B cell (primary cell): ENCODE data around the gene ZNF503. TPM values are rescaled to one million over a fixed set of nuclear protein-coding genes. Genes with fewer than 3 reads are reported as not detected.

Experiments used
- ATAC-seq: fragments of 200-7000 bp; cut with Tn5 transposase; one replicate; pipeline ENCODE4 v1.10.0; 2021; ENCODE audit warnings: low read depth, mild to moderate bottlenecking, moderate number of reproducible peaks, moderate library complexity
- CTCF ChIA-PET: fragments of 350-600 bp; sonication (Branson Sonifier 250); formaldehyde crosslinking; loops from one replicate; lab custom pipeline; 2021; ENCODE audit warnings: antibody characterized with exemption, inconsistent platforms; lab: Charles Lee
- POLR2A ChIA-PET: fragments of 350-600 bp; sonication (Branson Sonifier 250); formaldehyde crosslinking; loops from one replicate; lab custom pipeline; 2021; ENCODE audit warnings: antibody characterized with exemption; lab: Charles Lee
- DNase-seq: peaks from one replicate; pipeline ENCODE4 v3.0.0; 2013
- H2AFZ ChIP-seq: 2 replicates; pipeline ENCODE4 v1.6.1; 2012; ENCODE audit warnings: mild to moderate bottlenecking, low read depth, low read length; ENCODE audit not compliant: insufficient read depth, poor library complexity, severe bottlenecking
- H3K27ac ChIP-seq, 2 donors: 1 replicate in 1 of 2; 2 replicates in 1 of 2; pipeline ENCODE4 v1.5.1; 2012 to 2013; ENCODE audit warnings: low read length in 2 of 2, mild to moderate bottlenecking in 2 of 2, moderate library complexity in 1 of 2
- H3K27me3 ChIP-seq, 4 experiments: fragments of 200-600 bp in 1 of 4; sonication (generic) in 1 of 4; replicated peaks in 1 of 4; 1 replicate in 2 of 4; 2 replicates in 2 of 4; pipeline versions ENCODE4 v1.6.1 to v1.7.0; 2013 to 2016; ENCODE audit warnings: low read length in 3 of 4, mild to moderate bottlenecking in 2 of 4, mixed read lengths in 1 of 4, moderate library complexity in 1 of 4; ENCODE audit not compliant: insufficient read depth in 4 of 4, control insufficient read depth in 3 of 4; ENCODE audit errors: control extremely low read depth in 1 of 4
- H3K36me3 ChIP-seq, 2 experiments: replicated peaks in 1 of 2; 1 replicate in 1 of 2; 2 replicates in 1 of 2; pipeline versions ENCODE4 v1.6.1 to v1.7.1; 2013; ENCODE audit warnings: low read length in 1 of 2; ENCODE audit not compliant: insufficient read depth in 2 of 2, control insufficient read depth in 1 of 2; ENCODE audit errors: control extremely low read depth in 1 of 2, extremely low read depth in 1 of 2
- H3K4me1 ChIP-seq, 2 donors: fragments of 200-600 bp in 1 of 2; sonication (generic) in 1 of 2; 1 replicate in 1 of 2; 2 replicates in 1 of 2; pipeline versions ENCODE4 v1.5.1 to v1.6.1; 2013 to 2017; ENCODE audit warnings: low read length in 2 of 2; ENCODE audit not compliant: control insufficient read depth in 2 of 2, insufficient read depth in 2 of 2
- H3K4me2 ChIP-seq: replicated peaks from 2 replicates; pipeline ENCODE3; 2012; ENCODE audit warnings: mild to moderate bottlenecking, low read depth, low read length; ENCODE audit not compliant: poor library complexity, severe bottlenecking
- H3K4me3 ChIP-seq, 5 experiments: fragments of 200-600 bp in 1 of 5; sonication (generic) in 1 of 5; 1 replicate in 3 of 5; 2 replicates in 2 of 5; pipeline versions ENCODE4 v1.5.1 to v1.7.0; 2011 to 2016; ENCODE audit warnings: low read length in 4 of 5, mild to moderate bottlenecking in 4 of 5, low read depth in 2 of 5, control low read depth in 1 of 5, moderate library complexity in 1 of 5; ENCODE audit not compliant: insufficient read depth in 1 of 5; ENCODE audit errors: control extremely low read depth in 1 of 5, extremely low read depth in 1 of 5
- H3K79me2 ChIP-seq: fragments of 200-600 bp; sonication (generic); one replicate; pipeline ENCODE4 v1.6.0; 2016; ENCODE audit warnings: low read length; ENCODE audit not compliant: control insufficient read depth, insufficient read depth
- H3K9ac ChIP-seq: fragments of 200-600 bp; sonication (generic); 2 replicates; pipeline ENCODE4 v1.6.1; 2017; ENCODE audit warnings: mild to moderate bottlenecking, low read length, moderate library complexity
- H3K9me3 ChIP-seq, 3 donors: one replicate each; pipeline versions ENCODE4 v1.6.1 to v1.7.1; 2013; ENCODE audit warnings: low read length in 2 of 3; ENCODE audit not compliant: control insufficient read depth in 2 of 3, insufficient read depth in 1 of 3; ENCODE audit errors: control extremely low read depth in 1 of 3
- H4K20me1 ChIP-seq: 2 replicates; pipeline ENCODE4 v1.6.0; 2012; ENCODE audit warnings: mild to moderate bottlenecking, low read length; ENCODE audit not compliant: insufficient read depth, control insufficient read depth, poor library complexity, severe bottlenecking
- H3K27ac Mint-ChIP-seq: one replicate; pipeline ENCODE4 v1.8.0; 2021; ENCODE audit warnings: mixed read lengths
- H3K27me3 Mint-ChIP-seq: one replicate; pipeline ENCODE4 v1.8.0; 2021; ENCODE audit warnings: mixed read lengths
- H3K4me1 Mint-ChIP-seq: one replicate; pipeline ENCODE4 v1.8.0; 2021; ENCODE audit warnings: mixed read lengths
- H3K4me3 Mint-ChIP-seq: one replicate; pipeline ENCODE4 v1.8.0; 2021; ENCODE audit warnings: mixed read lengths
- H3K9me3 Mint-ChIP-seq: one replicate; pipeline ENCODE4 v1.8.0; 2022; ENCODE audit warnings: mixed read lengths; ENCODE audit not compliant: insufficient read depth
- EZH2 ChIP-seq: IDR thresholded peaks from 2 replicates; pipeline ENCODE4 v1.6.1; 2012; ENCODE audit warnings: borderline replicate concordance, low read depth, mild to moderate bottlenecking, moderate library complexity, low read length; ENCODE audit not compliant: insufficient read depth, poor library complexity, severe bottlenecking
- WGBS: methylation state at CpG from one replicate; pipeline ENCODE4 v1.1.5; 2013; ENCODE audit warnings: missing lambda C conversion rate; ENCODE audit not compliant: insufficient coverage; 5-methylcytosine and 5-hydroxymethylcytosine counted together
- intact Hi-C: fragments of 100-400 bp; cut with micrococcal nuclease; formaldehyde crosslinking; loops from one replicate; pipeline ENCODE4 v1.10.0; 2022
- polyA plus RNA-seq: library from polyadenylated mRNA; depleted of rRNA; stranded (reverse); fragments of >200 nt; gene quantifications from 2 replicates; pipeline ENCODE4 v1.2.3, GENCODE V29; 2012
- total RNA-seq, 2 donors: library from RNA; stranded (reverse); fragments of 120-200 nt in 1 of 2; gene quantifications; 1 replicate in 1 of 2; 2 replicates in 1 of 2; pipeline versions ENCODE4 v1.2.3 to v1.2.4, GENCODE V29; 2013 to 2022
- TF ChIP-seq, protein P1 (sequence below): fragments of 200-600 bp; IDR thresholded peaks from one replicate; pipeline ENCODE4 v1.8.0; 2022; ENCODE audit warnings: antibody characterized with exemption, mild to moderate bottlenecking

ZNF503 gene
- total and polyA plus RNA-seq, 2 donors (not counting 1 experiment from before 2014, with no cell fraction given): 0.04 TPM; not detected in 1

- H3K36me3 ChIP-seq: no peaks in the 10 kb centered on the region
- WGBS: 75% methylated on average over 6 of the region's 6 CpGs
- no peaks in the 10 kb centered on the region for H3K4me1 ChIP-seq
- DNase-seq (no peak), ATAC-seq (no peak)
- H3K27me3 ChIP-seq: peaks cover 0 to 2% (median 0%) of the 10 kb centered on the region in 4 experiments
- no peak overlapping the region for H3K27ac Mint-ChIP-seq
- no peak overlapping the region for H3K27ac ChIP-seq
- H3K79me2 ChIP-seq: no peaks in the 10 kb centered on the region
- H4K20me1 ChIP-seq: no peaks in the 10 kb centered on the region
- intact Hi-C loops: no loop called here
- POLR2A ChIA-PET: no interaction called here
- no peak overlapping the region for H2AFZ ChIP-seq
- H3K4me1 Mint-ChIP-seq: no peaks in the 10 kb centered on the region
- H3K4me3 ChIP-seq: no peak overlapping the region
- H3K4me2 ChIP-seq: no peak overlapping the region
- H3K4me3 Mint-ChIP-seq: no peak overlapping the region
- peaks cover 0 to 11% (median 3%) of the 10 kb centered on the region in 3 donors for H3K9me3 ChIP-seq
- no peak overlapping the region for H3K9ac ChIP-seq
- H3K9me3 Mint-ChIP-seq: peaks cover 2% of the 10 kb centered on the region
- TF ChIP-seq, protein P1, sequence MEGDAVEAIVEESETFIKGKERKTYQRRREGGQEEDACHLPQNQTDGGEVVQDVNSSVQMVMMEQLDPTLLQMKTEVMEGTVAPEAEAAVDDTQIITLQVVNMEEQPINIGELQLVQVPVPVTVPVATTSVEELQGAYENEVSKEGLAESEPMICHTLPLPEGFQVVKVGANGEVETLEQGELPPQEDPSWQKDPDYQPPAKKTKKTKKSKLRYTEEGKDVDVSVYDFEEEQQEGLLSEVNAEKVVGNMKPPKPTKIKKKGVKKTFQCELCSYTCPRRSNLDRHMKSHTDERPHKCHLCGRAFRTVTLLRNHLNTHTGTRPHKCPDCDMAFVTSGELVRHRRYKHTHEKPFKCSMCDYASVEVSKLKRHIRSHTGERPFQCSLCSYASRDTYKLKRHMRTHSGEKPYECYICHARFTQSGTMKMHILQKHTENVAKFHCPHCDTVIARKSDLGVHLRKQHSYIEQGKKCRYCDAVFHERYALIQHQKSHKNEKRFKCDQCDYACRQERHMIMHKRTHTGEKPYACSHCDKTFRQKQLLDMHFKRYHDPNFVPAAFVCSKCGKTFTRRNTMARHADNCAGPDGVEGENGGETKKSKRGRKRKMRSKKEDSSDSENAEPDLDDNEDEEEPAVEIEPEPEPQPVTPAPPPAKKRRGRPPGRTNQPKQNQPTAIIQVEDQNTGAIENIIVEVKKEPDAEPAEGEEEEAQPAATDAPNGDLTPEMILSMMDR: no peak
- TF ChIP-seq EZH2: no peak
- CTCF ChIA-PET: no interaction called here
- H3K27me3 Mint-ChIP-seq: peaks cover 30% of the 10 kb centered on the region
These were observed 42.6 kb downstream of the ZNF503 start for GRCh38 chr10:75358835-75359421.

DNA sequence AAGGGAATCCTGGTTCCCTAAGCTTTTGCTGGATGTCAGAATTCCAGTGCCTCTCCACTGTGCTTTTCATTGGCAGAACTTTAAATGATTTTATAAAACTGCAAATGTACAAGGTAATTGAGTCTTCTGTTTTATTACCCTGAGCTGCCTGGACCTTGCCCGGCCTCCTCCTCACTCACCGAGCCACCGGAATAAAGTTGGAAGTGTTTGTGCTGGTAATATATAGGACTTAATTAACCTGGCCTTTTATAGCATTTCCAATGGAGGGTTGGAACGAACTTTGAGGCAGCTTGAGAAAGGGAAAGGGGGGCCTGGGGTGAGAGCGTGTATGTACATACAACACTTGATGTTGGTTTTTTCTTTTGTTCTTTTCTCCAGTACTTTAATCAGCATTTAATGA, 43.4 kb downstream of the ZNF503 start:
- CTCF ChIA-PET: no interaction called here
- Histone ChIP-seq H3K27ac (no peak overlapping the region), H3K79me2 (no peaks in the 10 kb centered on the region), H3K9me3 (peaks cover 0 to 14% (median 3%) of the 10 kb centered on the region in 3 donors), H3K4me2 (no peak overlapping the region), H3K4me1 (no peaks in the 10 kb centered on the region), H3K27me3 (peaks cover 0 to 2% (median 0%) of the 10 kb centered on the region in 4 experiments), H4K20me1 (no peaks in the 10 kb centered on the region), H3K4me3 (no peak overlapping the region), H3K36me3 (no peaks in the 10 kb centered on the region), H2AFZ (no peak overlapping the region), H3K9ac (no peak overlapping the region)
- 100% methylated on average over 1 of the region's 5 CpGs for WGBS
- Mint-ChIP-seq H3K27ac (no peak overlapping the region), H3K9me3 (peaks cover 2% of the 10 kb centered on the region), H3K4me1 (no peaks in the 10 kb centered on the region), H3K4me3 (no peak overlapping the region), H3K27me3 (peaks cover 25% of the 10 kb centered on the region)
- no peak for DNase-seq
- TF ChIP-seq, protein P1: no peak
- TF ChIP-seq EZH2: no peak
- intact Hi-C loops: no loop called here
- no peak for ATAC-seq
- POLR2A ChIA-PET: no interaction called here
